Transverse colon (tissue), 4 donors: ENCODE measurements around the gene SNX27. TPM values are rescaled to one million over a fixed set of nuclear protein-coding genes. Genes with fewer than 3 reads are reported as not detected.
"Not testable (repeated sequence)": the region's sequence is repeated elsewhere in the genome, so short reads cannot be mapped to it uniquely, and the experiment has no call there.

ENCODE experiments used
- DNase-seq: peaks from one replicate; pipeline ENCODE4 v3.0.0-alpha.2; 2019
- H3K27ac ChIP-seq, 4 donors: fragments of 200-600 bp; sonication (generic); 2 replicates each; pipeline ENCODE4 v1.5.1; 2016 to 2018; ENCODE audit warnings: inconsistent platforms in 4 of 4
- H3K27me3 ChIP-seq: fragments of 200-600 bp; sonication (generic); 2 replicates; pipeline ENCODE4 v1.5.1; 2017; ENCODE audit warnings: inconsistent platforms
- H3K36me3 ChIP-seq, 4 donors: fragments of 200-600 bp; sonication (generic); 2 replicates each; pipeline ENCODE4 v1.5.1; 2017 to 2019; ENCODE audit warnings: inconsistent platforms in 4 of 4
- H3K4me1 ChIP-seq, 4 donors: fragments of 200-600 bp; sonication (generic); 2 replicates each; pipeline ENCODE4 v1.5.1; 2017 to 2020; ENCODE audit warnings: inconsistent platforms in 4 of 4
- H3K4me3 ChIP-seq, 4 donors: fragments of 200-600 bp; sonication (generic); 1 replicate in 1 of 4; 2 replicates in 3 of 4; pipeline versions ENCODE4 v1.5.1 to v1.6.1; 2017 to 2019; ENCODE audit warnings: inconsistent platforms in 4 of 4
- H3K9me3 ChIP-seq, 2 donors: fragments of 200-600 bp; sonication (generic); 2 replicates each; pipeline ENCODE4 v1.5.1; 2017 to 2019; ENCODE audit warnings: inconsistent platforms in 2 of 2
- EP300 ChIP-seq: sonication (generic); formaldehyde crosslinking; IDR thresholded peaks from one replicate; pipeline ENCODE4 v1.6.1; 2017; ENCODE audit warnings: antibody characterized with exemption, low read depth
- POLR2A ChIP-seq: fragments of 450-650 bp; IDR thresholded peaks from one replicate; pipeline ENCODE4 v1.6.1; 2016; ENCODE audit warnings: antibody characterized with exemption, mild to moderate bottlenecking, moderate library complexity
- POLR2AphosphoS5 ChIP-seq, 3 donors: sonication (generic); formaldehyde crosslinking; IDR thresholded peaks; one replicate each; pipeline ENCODE4 v1.6.1; 2016; ENCODE audit warnings: antibody characterized with exemption in 3 of 3
- WGBS, 2 donors: methylation state at CpG; one replicate each; pipeline ENCODE4 v1.1.5; 2018; ENCODE audit warnings: low coverage in 1 of 2; 5-methylcytosine and 5-hydroxymethylcytosine counted together
- in situ Hi-C, 4 donors: fragments of 200-750 bp; cut with MboI; loops; one replicate each; pipeline versions ENCODE4 v1.15.0 to v1.15.1; 2017; ENCODE audit warnings: low sequenced_read_pairs in 3 of 4, low pct_ligation_motif_present in 1 of 4, low pct_unique_long_range_greater_than_20kb in 1 of 4
- intact Hi-C: fragments of 100-400 bp; cut with DNase I; formaldehyde crosslinking; loops from one replicate; pipeline ENCODE4 v1.15.1; 2023; ENCODE audit warnings: low total_unique reads
- total RNA-seq, 4 donors: library from RNA; depleted of rRNA; stranded (reverse); fragments of >200 nt; gene quantifications; one replicate each; pipeline ENCODE4 v1.1.0, GENCODE V29; 2016
- TF ChIP-seq, protein P1 (sequence below), 5 experiments: fragments of 200-600 bp in 3 of 5; fragments of 450-650 bp in 2 of 5; sonication (generic) in 3 of 5; IDR thresholded peaks; 1 replicate in 2 of 5; 2 replicates in 3 of 5; pipeline ENCODE4 v1.5.1; 2016 to 2017; ENCODE audit warnings: antibody characterized with exemption in 5 of 5, inconsistent platforms in 3 of 5, mild to moderate bottlenecking in 2 of 5, moderate library complexity in 1 of 5

SNX27 gene
- total RNA-seq, 4 donors from 2014 or later = 11.5 to 37.0 (median 24.6) TPM

- in situ Hi-C loops = no loop called here
- intact Hi-C loops = no loop called here
- no peak for DNase-seq
- Histone ChIP-seq H3K9me3 (no peaks in the 10 kb centered on the region), H3K27ac (peak overlapping the region in 1 of 4 donors; percentile 47), H3K4me1 (peaks cover 0 to 5% (median 0%) of the 10 kb centered on the region in 4 donors), H3K36me3 (peaks cover 0 to 4% (median 0%) of the 10 kb centered on the region in 4 donors), H3K27me3 (no peaks in the 10 kb centered on the region), H3K4me3 (no peak overlapping the region)
- WGBS, 2 donors = 60 to 75% methylated on average over 4 of the region's 4 CpGs
- TF ChIP-seq POLR2A (no peak), EP300 (no peak), POLR2AphosphoS5 (IDR thresholded peaks at IDR 0.05) (no peak)
- TF ChIP-seq, protein P1, sequence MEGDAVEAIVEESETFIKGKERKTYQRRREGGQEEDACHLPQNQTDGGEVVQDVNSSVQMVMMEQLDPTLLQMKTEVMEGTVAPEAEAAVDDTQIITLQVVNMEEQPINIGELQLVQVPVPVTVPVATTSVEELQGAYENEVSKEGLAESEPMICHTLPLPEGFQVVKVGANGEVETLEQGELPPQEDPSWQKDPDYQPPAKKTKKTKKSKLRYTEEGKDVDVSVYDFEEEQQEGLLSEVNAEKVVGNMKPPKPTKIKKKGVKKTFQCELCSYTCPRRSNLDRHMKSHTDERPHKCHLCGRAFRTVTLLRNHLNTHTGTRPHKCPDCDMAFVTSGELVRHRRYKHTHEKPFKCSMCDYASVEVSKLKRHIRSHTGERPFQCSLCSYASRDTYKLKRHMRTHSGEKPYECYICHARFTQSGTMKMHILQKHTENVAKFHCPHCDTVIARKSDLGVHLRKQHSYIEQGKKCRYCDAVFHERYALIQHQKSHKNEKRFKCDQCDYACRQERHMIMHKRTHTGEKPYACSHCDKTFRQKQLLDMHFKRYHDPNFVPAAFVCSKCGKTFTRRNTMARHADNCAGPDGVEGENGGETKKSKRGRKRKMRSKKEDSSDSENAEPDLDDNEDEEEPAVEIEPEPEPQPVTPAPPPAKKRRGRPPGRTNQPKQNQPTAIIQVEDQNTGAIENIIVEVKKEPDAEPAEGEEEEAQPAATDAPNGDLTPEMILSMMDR (IDR thresholded peaks at IDR 0.05) = no peak
These were observed 68.5 kb downstream of the SNX27 start for GRCh38 chr1:151680391-151680790.

DNA sequence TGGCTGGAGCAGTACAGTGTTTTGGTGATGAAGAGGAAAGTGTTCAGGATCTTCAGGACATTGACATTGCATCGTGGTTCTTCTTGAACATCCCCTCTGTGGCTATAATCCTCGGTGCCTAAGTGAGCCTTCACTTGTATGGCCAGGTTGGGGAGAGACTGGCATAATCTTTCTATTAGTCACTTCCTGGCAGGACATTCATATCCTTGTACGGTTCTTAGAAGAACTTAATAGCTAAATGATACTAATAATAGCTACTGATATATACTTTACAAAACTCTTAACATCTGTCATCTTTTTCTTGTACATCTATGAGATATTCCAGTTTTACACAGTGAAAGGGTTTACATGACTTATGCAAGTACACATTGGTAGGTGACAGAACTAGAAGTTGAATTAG, 69.0 kb downstream of the SNX27 start:
- peak overlapping the region in 1 of 4 donors; percentile 47 for H3K27ac ChIP-seq
- H3K4me1 ChIP-seq = peaks cover 0 to 5% (median 0%) of the 10 kb centered on the region in 4 donors
- intact Hi-C loops (no loop called here), in situ Hi-C loops (no loop called here)
- no peaks in the 10 kb centered on the region for H3K9me3 ChIP-seq
- no peaks in the 10 kb centered on the region for H3K27me3 ChIP-seq
- TF ChIP-seq, protein P1 (IDR thresholded peaks at IDR 0.05) = no peak
- TF ChIP-seq POLR2A (no peak), EP300 (no peak), POLR2AphosphoS5 (IDR thresholded peaks at IDR 0.05) (no peak)
- WGBS, 2 donors = 46 to 64% methylated on average over 3 of the region's 3 CpGs
- no peak for DNase-seq
- no peak overlapping the region for H3K4me3 ChIP-seq
- peaks cover 0 to 4% (median 0%) of the 10 kb centered on the region in 4 donors for H3K36me3 ChIP-seq

DNA sequence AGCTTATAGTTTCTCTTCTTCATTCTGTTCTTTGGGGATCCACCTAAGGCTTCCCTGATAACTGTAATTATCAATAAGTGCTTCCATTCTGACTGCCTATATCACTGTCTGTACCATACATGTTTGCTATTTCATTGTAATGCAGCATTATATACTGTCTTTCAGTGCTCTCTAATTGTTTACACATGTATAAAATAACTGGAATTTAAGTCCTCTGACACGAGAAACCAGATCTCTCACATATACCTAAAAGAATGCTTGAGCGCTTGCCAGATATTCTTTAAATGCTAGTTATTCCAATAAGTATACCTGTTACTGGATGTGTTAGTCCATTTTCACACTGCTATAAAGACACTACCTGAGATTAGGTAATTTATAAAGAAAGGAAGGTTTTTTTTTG, 70.1 kb downstream of the SNX27 start:
- 79 to 87% methylated on average over 2 of the region's 2 CpGs for WGBS, 2 donors

GRCh38 chr1:151682901-151683300, 71.1 kb downstream of the SNX27 start:
- H3K36me3 ChIP-seq, H3K27ac ChIP-seq, H3K9me3 ChIP-seq, intact Hi-C loops, DNase-seq, in situ Hi-C loops, H3K27me3 ChIP-seq, H3K4me1 ChIP-seq, H3K4me3 ChIP-seq: not testable (repeated sequence)
- 93 to 96% methylated on average over 4 to 7 of the region's 7 CpGs for WGBS, 2 donors

More for the DNA sequence above, 70.1 kb downstream of the SNX27 start:
- Histone ChIP-seq H3K9me3 (no peaks in the 10 kb centered on the region), H3K27me3 (no peaks in the 10 kb centered on the region), H3K36me3 (peaks cover 0 to 4% (median 0%) of the 10 kb centered on the region in 4 donors), H3K4me3 (no peak overlapping the region), H3K4me1 (peaks cover 0 to 5% (median 0%) of the 10 kb centered on the region in 4 donors), H3K27ac (no peak overlapping the region)
- intact Hi-C loops = no loop called here
- in situ Hi-C loops = no loop called here
- TF ChIP-seq EP300 = no peak
- TF ChIP-seq, protein P1 (IDR thresholded peaks at IDR 0.05) = no peak
- no peak for TF ChIP-seq POLR2AphosphoS5 (IDR thresholded peaks at IDR 0.05)
- TF ChIP-seq POLR2A = no peak
- no peak for DNase-seq

GRCh38 chr1:151684128-151684527, 72.3 kb downstream of the SNX27 start:
- in situ Hi-C loops = no loop called here
- WGBS, 2 donors = 65 to 94% methylated on average over 2 of the region's 2 CpGs
- H3K36me3 ChIP-seq = peaks cover 0 to 4% (median 0%) of the 10 kb centered on the region in 4 donors

More at GRCh38 chr1:151684128-151684527, 72.3 kb downstream of the SNX27 start:
- Histone ChIP-seq H3K4me1 (peaks cover 0 to 5% (median 0%) of the 10 kb centered on the region in 4 donors), H3K9me3 (no peaks in the 10 kb centered on the region), H3K27ac (no peak overlapping the region), H3K27me3 (no peaks in the 10 kb centered on the region), H3K4me3 (no peak overlapping the region)
- TF ChIP-seq POLR2AphosphoS5 (IDR thresholded peaks at IDR 0.05) = no peak
- TF ChIP-seq EP300 = no peak
- TF ChIP-seq, protein P1 (IDR thresholded peaks at IDR 0.05) = no peak
- no peak for TF ChIP-seq POLR2A
- intact Hi-C loops = no loop called here
- no peak for DNase-seq
